GM23248 (cell line): ENCODE measurements around the gene SHROOM4. TPM values are rescaled to one million over a fixed set of nuclear protein-coding genes. Genes with fewer than 3 reads are reported as not detected.

ENCODE experiments used
- DNase-seq: peaks from one replicate; pipeline ENCODE4 v3.0.0-alpha.2; 2015
- H2AFZ ChIP-seq: fragments of 200-600 bp; sonication (generic); 2 replicates; pipeline ENCODE4 v1.6.1; 2016; ENCODE audit warnings: antibody characterized with exemption
- H3F3A ChIP-seq: fragments of 200-600 bp; sonication (generic); 2 replicates; pipeline ENCODE4 v1.6.1; 2016; ENCODE audit warnings: mild to moderate bottlenecking, antibody characterized with exemption, mixed run types; ENCODE audit not compliant: insufficient read depth
- H3K27ac ChIP-seq: fragments of 200-600 bp; sonication (generic); 2 replicates; pipeline ENCODE4 v1.5.1; 2016; ENCODE audit warnings: mild to moderate bottlenecking
- H3K27me3 ChIP-seq: fragments of 200-600 bp; sonication (generic); replicated peaks from 2 replicates; pipeline ENCODE4 v1.6.1; 2016; ENCODE audit warnings: mild to moderate bottlenecking; ENCODE audit not compliant: insufficient read depth
- H3K36me3 ChIP-seq: fragments of 200-600 bp; sonication (generic); 2 replicates; pipeline ENCODE4 v1.6.1; 2016; ENCODE audit warnings: low read depth, mild to moderate bottlenecking
- H3K4me1 ChIP-seq: fragments of 200-600 bp; sonication (generic); 2 replicates; pipeline ENCODE4 v1.6.1; 2016; ENCODE audit warnings: mild to moderate bottlenecking; ENCODE audit not compliant: insufficient read depth
- H3K4me2 ChIP-seq: fragments of 200-600 bp; sonication (generic); one replicate; pipeline ENCODE4 v1.6.1; 2016; ENCODE audit warnings: mild to moderate bottlenecking; ENCODE audit not compliant: unreplicated experiment
- H3K4me3 ChIP-seq: fragments of 200-600 bp; sonication (generic); 2 replicates; pipeline ENCODE4 v1.5.1; 2016; ENCODE audit warnings: mild to moderate bottlenecking
- H3K79me2 ChIP-seq: fragments of 200-600 bp; sonication (generic); 2 replicates; pipeline ENCODE4 v1.6.1; 2016; ENCODE audit warnings: mild to moderate bottlenecking; ENCODE audit not compliant: insufficient read depth
- H3K9ac ChIP-seq: fragments of 200-600 bp; sonication (generic); 2 replicates; pipeline ENCODE4 v1.6.1; 2016; ENCODE audit warnings: mild to moderate bottlenecking
- H3K9me2 ChIP-seq: fragments of 200-600 bp; sonication (generic); 2 replicates; pipeline ENCODE4 v1.6.1; 2016; ENCODE audit warnings: mixed run types, mild to moderate bottlenecking, moderate library complexity; ENCODE audit not compliant: insufficient read depth
- H3K9me3 ChIP-seq: fragments of 200-600 bp; sonication (generic); one replicate; pipeline ENCODE4 v1.6.1; 2017; ENCODE audit warnings: low read depth
- H4K20me1 ChIP-seq: fragments of 200-600 bp; sonication (generic); 2 replicates; pipeline ENCODE4 v1.6.0; 2016; ENCODE audit not compliant: insufficient read depth
- EZH2 ChIP-seq: fragments of 200-600 bp; sonication (generic); IDR thresholded peaks from 2 replicates; pipeline ENCODE4 v1.6.1; 2018; ENCODE audit warnings: antibody characterized with exemption, mild to moderate bottlenecking; ENCODE audit not compliant: insufficient read depth, poor library complexity, severe bottlenecking
- EZH2phosphoT487 ChIP-seq: fragments of 200-600 bp; sonication (generic); IDR thresholded peaks from 2 replicates; pipeline ENCODE4 v1.6.1; 2018; ENCODE audit warnings: antibody characterized with exemption, moderate library complexity, mild to moderate bottlenecking, low read depth; ENCODE audit not compliant: insufficient read depth
- WGBS, 2 experiments: methylation state at CpG; one replicate each; pipeline ENCODE4 v1.1.6; 2015 to 2017; ENCODE audit warnings: low lambda C conversion rate in 2 of 2, low coverage in 1 of 2; ENCODE audit errors: missing lambda C conversion rate in 2 of 2; 5-methylcytosine and 5-hydroxymethylcytosine counted together
- in situ Hi-C: fragments of 300-500 bp; cut with MboI; formaldehyde crosslinking; loops from 2 replicates; pipeline ENCODE4 v1.15.0; 2020
- polyA plus RNA-seq: library from polyadenylated mRNA; unstranded; fragments of >200 nt; fragmentation: Nextera tagmentation; extraction: Ambion mirVana; gene quantifications from 2 replicates; pipeline ENCODE4 v1.2.1, GENCODE V29; 2016
- total RNA-seq: library from RNA; depleted of rRNA; stranded (reverse); fragments of >200 nt; shearing (Covaris generic); gene quantifications from 2 replicates; pipeline ENCODE4 v1.2.3, GENCODE V29; 2014

Gene SHROOM4
- total and polyA plus RNA-seq, 2 experiments from 2014 or later: 0.55 to 1.7 TPM

- no peaks in the 10 kb centered on the region for H4K20me1 ChIP-seq
- no peaks in the 10 kb centered on the region for H3K36me3 ChIP-seq
- no peak overlapping the region for H2AFZ ChIP-seq
- no peaks in the 10 kb centered on the region for H3K9me3 ChIP-seq
- no peaks in the 10 kb centered on the region for H3K79me2 ChIP-seq
- H3F3A ChIP-seq: no peaks in the 10 kb centered on the region
- H3K27ac ChIP-seq: no peak overlapping the region
- no peaks in the 10 kb centered on the region for H3K9me2 ChIP-seq
- no peaks in the 10 kb centered on the region for H3K4me1 ChIP-seq
- in situ Hi-C loops: no loop called here
- WGBS, 2 experiments: 79 to 89% methylated on average over 2 of the region's 2 CpGs
- H3K4me3 ChIP-seq: no peak overlapping the region
- H3K9ac ChIP-seq: no peak overlapping the region
- no peak overlapping the region for H3K4me2 ChIP-seq
- no peak for TF ChIP-seq EZH2phosphoT487
- no peak for TF ChIP-seq EZH2
- DNase-seq: no peak
- no peaks in the 10 kb centered on the region for H3K27me3 ChIP-seq
Measured at GRCh38 chrX:50776248-50776647, 37.7 kb downstream of the SHROOM4 start.

GRCh38 chrX:50771382-50771781 is 42.6 kb downstream of the SHROOM4 start:
- no peaks in the 10 kb centered on the region for H3K27me3 ChIP-seq
- TF ChIP-seq EZH2phosphoT487: no peak
- TF ChIP-seq EZH2: no peak
- no peaks in the 10 kb centered on the region for H3K4me1 ChIP-seq
- in situ Hi-C loops: no loop called here
- H3K9ac ChIP-seq: no peak overlapping the region
- H3K27ac ChIP-seq: no peak overlapping the region
- no peaks in the 10 kb centered on the region for H3K9me2 ChIP-seq
- H3F3A ChIP-seq: no peaks in the 10 kb centered on the region
- no peak overlapping the region for H2AFZ ChIP-seq
- H3K4me3 ChIP-seq: no peak overlapping the region
- no peaks in the 10 kb centered on the region for H4K20me1 ChIP-seq
- no peak overlapping the region for H3K4me2 ChIP-seq
- no peaks in the 10 kb centered on the region for H3K36me3 ChIP-seq
- WGBS, 2 experiments: 78 to 89% methylated on average over 2 of the region's 2 CpGs
- no peaks in the 10 kb centered on the region for H3K79me2 ChIP-seq
- H3K9me3 ChIP-seq: no peaks in the 10 kb centered on the region
- no peak for DNase-seq

- in situ Hi-C loops: no loop called here
- Histone ChIP-seq H4K20me1 (no peaks in the 10 kb centered on the region), H3K4me3 (no peak overlapping the region), H3K4me1 (no peaks in the 10 kb centered on the region), H3K79me2 (no peaks in the 10 kb centered on the region), H3K27ac (no peak overlapping the region), H3K27me3 (no peaks in the 10 kb centered on the region), H2AFZ (no peak overlapping the region), H3K9me2 (no peaks in the 10 kb centered on the region), H3K36me3 (no peaks in the 10 kb centered on the region), H3F3A (no peaks in the 10 kb centered on the region), H3K9me3 (no peaks in the 10 kb centered on the region), H3K4me2 (no peak overlapping the region), H3K9ac (no peak overlapping the region)
- DNase-seq: no peak
- TF ChIP-seq EZH2 (no peak), EZH2phosphoT487 (no peak)
- 83 to 89% methylated on average over 2 of the region's 2 CpGs for WGBS, 2 experiments
Measured at GRCh38 chrX:50770702-50771101, 43.3 kb downstream of the SHROOM4 start.

- H3F3A ChIP-seq: no peaks in the 10 kb centered on the region
- no peak overlapping the region for H3K4me3 ChIP-seq
- H3K27ac ChIP-seq: no peak overlapping the region
- TF ChIP-seq EZH2: no peak
- no peak for TF ChIP-seq EZH2phosphoT487
- no peak for DNase-seq
- no peak overlapping the region for H2AFZ ChIP-seq
- no peaks in the 10 kb centered on the region for H3K9me3 ChIP-seq
- H4K20me1 ChIP-seq: no peaks in the 10 kb centered on the region
- no peaks in the 10 kb centered on the region for H3K27me3 ChIP-seq
- H3K36me3 ChIP-seq: no peaks in the 10 kb centered on the region
- no peaks in the 10 kb centered on the region for H3K4me1 ChIP-seq
- in situ Hi-C loops: no loop called here
- H3K4me2 ChIP-seq: no peak overlapping the region
- H3K9ac ChIP-seq: no peak overlapping the region
- H3K79me2 ChIP-seq: no peaks in the 10 kb centered on the region
- H3K9me2 ChIP-seq: no peaks in the 10 kb centered on the region
- WGBS, 2 experiments: 91 to 95% methylated on average over 5 of the region's 5 CpGs
Measured at GRCh38 chrX:50769389-50770063, 44.5 kb downstream of the SHROOM4 start.

- H3K79me2 ChIP-seq: no peaks in the 10 kb centered on the region
- H3K27me3 ChIP-seq: no peaks in the 10 kb centered on the region
- H3K4me2 ChIP-seq: no peak overlapping the region
- TF ChIP-seq EZH2phosphoT487: no peak
- no peak for TF ChIP-seq EZH2
- DNase-seq: no peak
- no peaks in the 10 kb centered on the region for H3K36me3 ChIP-seq
- no peaks in the 10 kb centered on the region for H3F3A ChIP-seq
- no peaks in the 10 kb centered on the region for H3K9me3 ChIP-seq
- H4K20me1 ChIP-seq: no peaks in the 10 kb centered on the region
- no peak overlapping the region for H3K4me3 ChIP-seq
- no peaks in the 10 kb centered on the region for H3K4me1 ChIP-seq
- no peak overlapping the region for H2AFZ ChIP-seq
- in situ Hi-C loops: no loop called here
- no peak overlapping the region for H3K27ac ChIP-seq
- no peaks in the 10 kb centered on the region for H3K9me2 ChIP-seq
- 63 to 94% methylated on average over 1 of the region's 1 CpG for WGBS, 2 experiments
- H3K9ac ChIP-seq: no peak overlapping the region
Measured at GRCh38 chrX:50768801-50769200, 45.2 kb downstream of the SHROOM4 start.
